Fibroblast of lung (primary cell): Measurements from ENCODE around the gene MICAL3.

Experiments used
- EZH2 ChIP-seq: IDR thresholded peaks from 2 replicates; pipeline ENCODE4 v1.5.1; 2012; ENCODE audit warnings: low read length, control low read depth, mild to moderate bottlenecking; ENCODE audit errors: missing control alignments
- TF ChIP-seq, protein P1 (sequence below), 2 donors: IDR thresholded peaks in 1 of 2; conservative IDR thresholded peaks in 1 of 2; 1 replicate in 1 of 2; 2 replicates in 1 of 2; pipeline ENCODE4 v1.5.1; 2011 to 2012; ENCODE audit warnings: low read length in 2 of 2, control low read depth in 1 of 2, inconsistent platforms in 1 of 2, low read depth in 1 of 2, mild to moderate bottlenecking in 1 of 2

DNA sequence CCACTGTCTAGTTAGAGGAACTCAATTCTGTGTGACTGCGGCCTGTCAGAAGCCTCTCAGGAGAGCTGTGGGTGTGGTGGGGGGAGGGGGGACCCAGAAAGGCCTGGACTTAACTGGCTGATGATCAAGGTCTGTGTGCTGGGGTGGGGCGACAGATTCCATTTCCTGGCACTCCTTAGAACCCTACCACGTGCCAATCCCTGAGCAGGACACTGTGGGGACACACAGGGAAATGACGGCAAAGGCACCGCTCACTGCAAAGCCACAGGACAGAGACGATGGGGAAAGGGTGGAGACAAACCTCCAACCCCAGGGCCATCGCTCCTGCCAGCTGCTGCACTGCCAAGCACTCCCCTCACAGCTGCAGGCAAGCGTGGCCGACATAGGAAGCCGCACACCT lies 191.7 kb downstream of the MICAL3 start:
- TF ChIP-seq, protein P1, sequence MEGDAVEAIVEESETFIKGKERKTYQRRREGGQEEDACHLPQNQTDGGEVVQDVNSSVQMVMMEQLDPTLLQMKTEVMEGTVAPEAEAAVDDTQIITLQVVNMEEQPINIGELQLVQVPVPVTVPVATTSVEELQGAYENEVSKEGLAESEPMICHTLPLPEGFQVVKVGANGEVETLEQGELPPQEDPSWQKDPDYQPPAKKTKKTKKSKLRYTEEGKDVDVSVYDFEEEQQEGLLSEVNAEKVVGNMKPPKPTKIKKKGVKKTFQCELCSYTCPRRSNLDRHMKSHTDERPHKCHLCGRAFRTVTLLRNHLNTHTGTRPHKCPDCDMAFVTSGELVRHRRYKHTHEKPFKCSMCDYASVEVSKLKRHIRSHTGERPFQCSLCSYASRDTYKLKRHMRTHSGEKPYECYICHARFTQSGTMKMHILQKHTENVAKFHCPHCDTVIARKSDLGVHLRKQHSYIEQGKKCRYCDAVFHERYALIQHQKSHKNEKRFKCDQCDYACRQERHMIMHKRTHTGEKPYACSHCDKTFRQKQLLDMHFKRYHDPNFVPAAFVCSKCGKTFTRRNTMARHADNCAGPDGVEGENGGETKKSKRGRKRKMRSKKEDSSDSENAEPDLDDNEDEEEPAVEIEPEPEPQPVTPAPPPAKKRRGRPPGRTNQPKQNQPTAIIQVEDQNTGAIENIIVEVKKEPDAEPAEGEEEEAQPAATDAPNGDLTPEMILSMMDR (conservative IDR thresholded peaks at IDR 0.05 in 1 of 2, IDR thresholded peaks at IDR 0.05 in 1 of 2; ENCODE audit: low read depth in 1 of 2, low read length in 2 of 2): no peak
- TF ChIP-seq EZH2: no peak
